Measurements from ENCODE around the gene RHEX.
"Not testable (repeated sequence)": the region's sequence is repeated elsewhere in the genome, so short reads cannot be mapped to it uniquely, and the experiment has no call there.

RHEX gene

DNA sequence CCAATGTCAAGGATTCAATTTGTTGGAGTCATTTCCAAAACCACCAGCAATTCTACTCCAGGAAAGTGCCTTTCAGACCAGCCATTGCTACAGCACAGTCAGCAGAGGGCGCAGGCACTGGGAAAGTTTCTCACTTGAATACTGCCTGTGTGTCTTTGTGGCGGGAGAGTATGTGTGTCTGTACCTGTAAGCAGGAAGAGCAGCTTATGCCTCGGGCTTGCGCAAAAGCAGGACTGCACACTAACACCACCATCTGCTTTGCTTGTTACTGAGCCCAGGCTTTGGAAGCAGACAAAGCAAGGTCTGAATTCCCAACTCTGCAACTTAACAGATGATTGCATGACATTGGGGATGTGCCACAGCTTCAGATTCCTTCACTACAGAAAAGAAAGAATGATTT is 22.3 kb upstream of the RHEX start:
- peak; percentile 78 for DNase-seq

DNA sequence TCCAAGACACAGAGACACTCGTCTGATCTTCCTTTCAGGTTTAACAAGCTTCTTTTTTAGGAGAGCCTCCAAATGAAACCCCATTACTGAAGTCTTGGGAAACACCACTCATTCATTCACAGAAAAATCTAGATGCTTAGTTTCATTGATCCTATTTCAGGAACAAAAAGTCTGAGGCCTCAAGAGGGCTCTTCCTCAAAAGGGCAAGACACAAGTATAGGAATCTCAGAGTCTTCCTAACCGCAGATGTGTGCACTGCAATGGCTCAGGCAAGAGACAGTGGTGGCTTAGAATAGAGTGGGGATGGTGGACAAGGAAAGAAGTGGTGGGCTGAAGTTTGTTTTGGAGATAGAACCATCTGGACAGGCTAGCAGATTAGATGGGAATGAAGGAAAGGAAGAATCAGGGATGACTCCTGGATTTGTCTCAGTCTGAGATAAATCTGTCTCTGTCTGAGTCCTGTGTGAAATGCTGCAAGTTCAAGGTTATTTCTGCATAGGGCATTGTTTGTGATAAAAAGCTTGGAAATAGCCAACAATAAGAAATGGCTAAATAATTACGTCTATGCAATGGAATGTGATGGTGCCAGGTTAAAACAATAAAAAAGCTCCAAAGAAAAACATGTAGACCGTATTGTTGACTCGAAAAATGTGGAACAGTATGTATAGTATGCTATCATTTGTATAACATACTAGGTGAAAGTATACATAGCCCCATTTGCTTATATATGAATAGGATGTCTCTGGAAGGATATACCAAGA is 20.4 kb upstream of the RHEX start:
- DNase-seq = no peak

GRCh38 chr1:206035027-206035426 is 17.9 kb upstream of the RHEX start:
- DNase-seq = no peak

DNA sequence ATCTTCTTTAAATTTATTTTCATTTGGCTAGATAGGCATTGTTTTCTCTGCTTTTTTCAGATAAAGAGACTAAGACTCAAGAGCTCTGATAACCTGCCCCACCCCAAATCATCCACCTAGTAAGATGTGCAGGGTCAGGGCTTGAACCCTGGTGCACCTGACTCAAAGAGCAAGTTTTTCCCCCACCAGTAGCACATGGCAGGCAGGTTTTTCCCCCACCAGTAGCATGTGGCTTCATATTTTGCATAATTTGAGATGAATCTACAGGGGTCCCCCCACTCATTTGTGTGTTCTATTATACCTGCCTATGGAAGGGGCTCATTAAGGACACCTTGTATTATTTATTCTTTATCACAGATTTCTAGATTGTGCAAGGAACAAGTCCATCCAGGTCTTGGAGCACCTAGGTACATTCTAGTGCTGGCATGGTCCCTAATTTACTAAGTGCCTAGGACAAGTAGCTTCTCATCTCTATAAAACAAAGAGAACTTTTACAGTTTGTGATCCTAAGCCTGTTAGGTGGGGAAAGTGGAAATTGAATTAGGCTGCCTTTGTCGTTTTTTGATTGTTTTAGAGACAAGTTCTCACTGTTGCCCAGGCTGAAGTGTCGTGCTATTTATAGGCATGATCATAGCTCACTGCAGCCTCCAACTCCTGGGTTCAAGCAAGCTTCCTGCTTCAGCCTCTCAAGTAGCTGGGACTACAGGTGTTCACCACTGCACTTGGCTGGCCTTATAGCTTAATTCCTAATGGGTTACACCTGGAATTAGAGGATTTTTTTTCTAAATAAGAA is 16.1 kb upstream of the RHEX start:
- DNase-seq = no peak

DNA sequence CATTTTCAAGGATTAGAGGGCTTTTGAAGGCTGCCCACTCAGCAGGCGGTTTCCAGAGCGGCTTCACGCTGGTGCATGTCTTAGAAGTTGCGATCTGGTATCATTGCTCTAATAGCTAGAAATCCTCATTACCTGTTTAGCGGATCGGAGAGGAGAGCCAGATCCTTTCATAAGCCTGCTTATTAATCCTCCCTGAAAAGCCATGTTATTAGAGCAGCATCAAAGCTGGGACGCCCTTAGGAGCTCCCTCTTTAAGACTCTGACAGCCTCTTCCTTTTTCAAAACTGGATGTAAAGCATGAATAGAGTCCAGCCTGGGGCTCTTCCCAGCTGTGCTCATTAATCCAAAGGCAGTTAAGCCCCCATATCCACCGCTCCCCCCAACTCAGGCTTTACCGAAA is 15.4 kb upstream of the RHEX start:
- no peak for DNase-seq

- DNase-seq = no peak
These were observed 13.7 kb upstream of the RHEX start for GRCh38 chr1:206039046-206039973.

GRCh38 chr1:206040328-206040727 is 12.6 kb upstream of the RHEX start:
- DNase-seq = no peak

GRCh38 chr1:206041640-206042039 is 11.3 kb upstream of the RHEX start:
- no peak for DNase-seq

GRCh38 chr1:206047271-206047670 is 5.7 kb upstream of the RHEX start:
- no peak for DNase-seq

- DNase-seq = no peak
These were observed 4.4 kb upstream of the RHEX start for GRCh38 chr1:206048582-206048981.

DNA sequence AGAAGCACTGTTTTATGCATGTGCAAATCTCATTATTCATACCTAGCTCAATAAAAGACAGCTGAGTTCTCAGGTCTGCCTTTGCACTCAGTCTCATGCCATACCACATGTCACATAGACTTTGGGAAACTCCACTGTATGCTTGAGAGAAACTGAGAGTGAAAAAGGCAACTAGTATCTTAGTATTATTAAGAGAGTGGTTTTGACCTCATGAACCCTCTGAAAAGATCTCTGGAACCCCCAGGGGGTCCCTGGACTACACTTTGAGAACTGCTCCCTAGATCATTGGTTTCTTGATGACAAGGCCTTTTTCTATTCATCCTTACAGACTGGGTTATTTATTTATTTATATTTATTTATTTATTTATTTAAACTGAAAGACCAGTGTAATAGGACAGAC is 3.7 kb upstream of the RHEX start:
- DNase-seq = no peak

DNA sequence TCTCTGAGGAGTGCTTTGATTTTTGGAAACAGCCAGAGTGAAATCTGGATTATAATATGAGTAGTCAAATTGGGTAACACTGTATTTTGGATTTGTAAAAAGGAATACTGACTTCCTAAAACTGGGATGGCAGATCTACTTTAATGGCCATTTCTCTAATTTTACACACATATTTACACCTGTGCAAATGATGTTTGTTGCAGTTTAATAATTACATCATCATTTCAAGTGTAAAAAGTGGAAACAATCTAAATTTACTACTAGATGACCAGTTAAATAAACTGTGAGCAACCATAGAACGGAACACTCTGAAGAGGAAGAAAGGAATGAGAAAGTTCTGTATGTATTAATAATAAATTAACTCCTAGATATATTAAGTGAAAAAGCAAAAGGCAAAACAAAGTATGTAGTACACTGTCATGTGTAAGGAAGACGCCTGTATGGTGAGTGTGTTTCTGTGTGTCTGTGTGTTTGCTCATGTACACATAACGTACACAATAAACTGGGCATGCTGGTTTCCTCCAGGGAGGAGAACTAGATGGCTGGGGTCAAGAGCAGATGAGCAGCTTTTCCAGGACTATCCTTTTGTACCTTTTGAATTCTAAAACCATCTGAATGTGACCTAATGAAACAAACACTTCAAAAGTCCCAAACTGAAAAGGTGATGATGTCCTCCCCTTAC is 2.9 kb upstream of the RHEX start:
- no peak for DNase-seq

GRCh38 chr1:206050655-206051235 is 2.2 kb upstream of the RHEX start:
- peak; percentile 75 for DNase-seq

DNA sequence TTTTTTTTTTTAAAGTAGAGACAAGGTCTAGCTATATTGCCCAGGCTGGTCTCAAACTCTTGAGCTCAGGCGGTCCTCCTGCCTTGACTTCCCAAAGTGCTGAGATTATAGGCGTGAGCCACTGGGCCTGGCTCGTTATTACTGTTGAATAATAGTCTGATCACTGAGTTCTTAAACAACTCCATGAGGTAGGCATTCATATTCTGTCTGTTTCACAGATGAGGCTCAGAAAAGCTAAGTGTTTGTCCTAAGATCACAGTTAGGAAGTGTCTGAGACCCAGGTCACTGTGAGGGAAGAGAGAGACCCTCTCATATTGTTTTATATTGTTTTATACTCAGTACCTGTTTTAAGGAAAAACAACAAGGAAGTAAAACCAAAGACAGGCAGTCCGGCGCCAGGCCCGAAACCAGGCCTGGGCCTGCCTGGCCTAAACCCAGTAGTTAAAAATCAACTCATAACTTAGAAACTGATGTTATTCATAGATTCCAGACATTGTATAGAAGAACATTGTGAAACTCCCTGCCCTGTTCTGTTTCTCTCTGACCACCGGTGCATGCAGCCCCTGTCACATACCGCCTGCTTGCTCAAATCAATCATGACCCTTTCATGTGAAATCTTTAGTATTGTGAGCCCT is 625 bp upstream of the RHEX start:
- DNase-seq = peak; percentile 26

DNA sequence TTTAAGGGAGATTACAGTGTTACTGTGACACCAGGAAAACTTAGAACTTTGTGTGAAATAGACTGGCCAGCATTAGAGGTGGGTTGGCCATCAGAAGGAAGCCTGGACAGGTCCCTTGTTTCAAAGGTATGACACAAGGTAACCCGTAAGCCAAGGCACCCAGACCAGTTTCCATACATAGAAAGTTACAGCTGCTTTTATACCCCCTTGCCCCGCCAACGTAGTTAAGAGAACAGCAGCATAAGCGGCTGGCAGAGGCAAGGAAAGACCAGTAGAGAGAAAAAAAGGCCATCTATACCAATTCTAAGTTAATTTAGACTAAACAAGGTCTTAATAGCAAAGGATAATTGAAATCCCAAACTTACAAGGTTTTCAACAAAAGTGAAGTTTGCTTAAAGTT is 643 bp downstream of the RHEX start:
- DNase-seq = not testable (repeated sequence)

DNA sequence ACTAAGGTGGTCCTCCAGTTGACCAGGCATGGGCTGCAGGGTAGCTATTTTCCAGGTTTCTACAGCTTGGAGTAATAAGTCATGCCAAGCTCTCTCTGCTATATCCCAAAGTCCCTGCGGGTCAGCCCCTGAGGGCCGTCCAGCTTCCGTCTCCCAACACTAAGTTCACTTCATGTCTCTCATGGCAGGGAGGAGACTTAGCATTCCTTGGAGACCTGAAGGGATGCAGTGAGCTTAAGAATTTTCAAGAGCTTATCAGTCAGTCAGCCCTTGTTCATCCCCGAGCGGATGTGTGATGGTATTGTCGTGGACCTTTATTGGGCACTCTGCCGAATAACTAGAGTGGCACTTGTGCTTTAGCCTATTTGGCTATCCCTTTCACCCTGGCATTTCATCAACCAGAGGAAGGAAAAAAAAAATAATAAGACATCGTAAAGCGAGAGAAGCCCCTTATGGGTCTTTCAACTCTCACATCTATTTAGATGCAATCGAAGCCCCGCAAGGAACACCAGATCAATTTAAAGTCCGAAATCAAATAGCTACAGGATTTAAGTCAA is 2.2 kb downstream of the RHEX start:
- not testable (repeated sequence) for DNase-seq

- DNase-seq = not testable (repeated sequence)
These were observed 2.8 kb downstream of the RHEX start for GRCh38 chr1:206055639-206056323.

DNA sequence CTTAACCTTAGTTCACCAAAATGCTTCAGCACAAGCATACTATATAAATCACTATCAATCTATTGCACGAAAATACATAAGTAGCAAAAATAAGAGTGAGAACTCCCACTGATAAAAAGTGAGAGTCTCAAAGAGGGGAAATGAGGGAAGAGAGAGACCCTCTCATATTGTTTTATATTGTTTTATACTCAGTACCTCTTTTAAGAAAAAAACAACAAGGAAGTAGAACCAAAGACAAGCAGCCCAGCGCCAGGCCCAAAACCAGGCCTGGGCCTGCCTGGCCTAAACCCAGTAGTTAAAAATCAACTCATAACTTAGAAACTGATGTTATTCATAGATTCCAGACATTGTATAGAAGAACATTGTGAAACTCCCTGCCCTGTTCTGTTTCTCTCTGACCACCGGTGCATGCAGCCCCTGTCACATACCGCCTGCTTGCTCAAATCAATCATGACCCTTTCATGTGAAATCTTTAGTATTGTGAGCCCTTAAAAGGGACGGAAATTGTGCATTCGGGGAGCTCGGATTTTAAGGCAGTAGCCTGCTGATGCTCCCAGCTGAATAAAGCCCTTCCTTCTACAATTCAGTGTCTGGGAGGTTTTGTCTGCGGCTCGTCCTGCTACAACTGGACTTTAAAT is 5.4 kb downstream of the RHEX start:
- DNase-seq = not testable (repeated sequence)

- no peak for DNase-seq
These were observed 5.9 kb downstream of the RHEX start for GRCh38 chr1:206058927-206059292.

DNA sequence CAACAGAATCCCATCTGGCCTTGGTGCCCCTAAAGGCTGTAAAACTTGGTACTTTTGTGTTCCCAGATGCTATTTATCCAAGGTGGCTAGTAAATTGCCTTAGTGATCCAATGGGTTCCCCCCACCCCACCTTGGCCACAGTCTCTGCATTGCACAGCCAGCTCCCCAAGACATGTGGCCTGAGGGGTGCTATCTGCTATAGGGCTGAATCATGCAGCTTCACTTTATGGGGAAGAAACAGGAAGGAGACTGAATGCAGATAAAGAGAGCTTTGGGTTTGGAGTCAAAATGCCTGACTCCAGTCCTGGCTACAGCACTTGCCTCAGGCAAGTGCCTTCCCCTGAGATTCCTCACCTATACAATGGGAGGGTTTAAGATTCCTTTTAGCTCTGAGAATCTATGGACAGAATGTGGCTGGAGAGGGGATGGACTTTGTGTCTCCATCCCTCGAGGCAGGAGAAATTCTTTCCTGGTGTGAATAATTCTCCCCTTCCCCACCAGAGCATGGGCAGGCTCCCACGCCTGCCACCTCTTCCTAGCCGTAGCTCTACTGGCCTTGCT is 6.5 kb downstream of the RHEX start:
- DNase-seq = no peak
